Mammary epithelial cell (primary cell): Measurements from ENCODE around the gene PRRT2.

Experiments
- EZH2 ChIP-seq: IDR thresholded peaks from 2 replicates; pipeline ENCODE4 v1.6.1; 2012; ENCODE audit warnings: low read length, inconsistent platforms, borderline replicate concordance
- TF ChIP-seq, protein P1 (sequence below), 2 donors: IDR thresholded peaks in 1 of 2; conservative IDR thresholded peaks in 1 of 2; 2 replicates each; pipeline ENCODE4 v1.5.1; 2011 to 2012; ENCODE audit warnings: inconsistent platforms in 2 of 2, low read length in 2 of 2, mild to moderate bottlenecking in 2 of 2, control low read depth in 1 of 2, low read depth in 1 of 2; ENCODE audit not compliant: insufficient read depth in 1 of 2; ENCODE audit errors: extremely low read depth in 1 of 2

DNA sequence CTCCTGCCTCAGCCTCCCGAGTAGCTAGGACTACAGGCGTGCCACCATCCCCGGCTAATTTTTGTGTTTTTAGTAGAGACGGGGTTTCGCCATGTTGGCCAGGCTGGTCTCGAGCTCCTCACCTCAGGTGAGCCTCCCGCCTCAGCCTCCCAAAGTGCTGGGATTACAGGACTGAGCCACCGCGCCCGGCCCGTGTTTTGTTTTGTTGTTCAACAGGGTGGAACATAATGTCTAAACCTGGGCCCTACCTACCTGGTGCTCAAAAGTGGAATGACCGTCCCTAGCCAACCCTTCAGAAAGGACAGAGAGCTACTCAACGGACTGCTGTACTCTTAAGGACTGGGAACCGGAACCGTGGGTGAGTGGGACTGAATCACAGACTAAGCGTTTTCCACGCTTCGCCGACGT lies 22.2 kb upstream of the PRRT2 start:
- TF ChIP-seq, protein P1, sequence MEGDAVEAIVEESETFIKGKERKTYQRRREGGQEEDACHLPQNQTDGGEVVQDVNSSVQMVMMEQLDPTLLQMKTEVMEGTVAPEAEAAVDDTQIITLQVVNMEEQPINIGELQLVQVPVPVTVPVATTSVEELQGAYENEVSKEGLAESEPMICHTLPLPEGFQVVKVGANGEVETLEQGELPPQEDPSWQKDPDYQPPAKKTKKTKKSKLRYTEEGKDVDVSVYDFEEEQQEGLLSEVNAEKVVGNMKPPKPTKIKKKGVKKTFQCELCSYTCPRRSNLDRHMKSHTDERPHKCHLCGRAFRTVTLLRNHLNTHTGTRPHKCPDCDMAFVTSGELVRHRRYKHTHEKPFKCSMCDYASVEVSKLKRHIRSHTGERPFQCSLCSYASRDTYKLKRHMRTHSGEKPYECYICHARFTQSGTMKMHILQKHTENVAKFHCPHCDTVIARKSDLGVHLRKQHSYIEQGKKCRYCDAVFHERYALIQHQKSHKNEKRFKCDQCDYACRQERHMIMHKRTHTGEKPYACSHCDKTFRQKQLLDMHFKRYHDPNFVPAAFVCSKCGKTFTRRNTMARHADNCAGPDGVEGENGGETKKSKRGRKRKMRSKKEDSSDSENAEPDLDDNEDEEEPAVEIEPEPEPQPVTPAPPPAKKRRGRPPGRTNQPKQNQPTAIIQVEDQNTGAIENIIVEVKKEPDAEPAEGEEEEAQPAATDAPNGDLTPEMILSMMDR (conservative IDR thresholded peaks at IDR 0.05 in 1 of 2, IDR thresholded peaks at IDR 0.05 in 1 of 2; ENCODE audit: extremely low read depth in 1 of 2, insufficient read depth in 1 of 2, low read depth in 1 of 2, low read length in 2 of 2), result no peak
- TF ChIP-seq EZH2, result no peak
